SKM-1 treated with dmso at 0.1 percent for 144 hours (cell line): ENCODE data around the gene GALNT10.

Experiments
- DNase-seq: peaks from one replicate; lab custom pipeline; 2025; ENCODE audit not compliant: unreplicated experiment; lab: John Stamatoyannopoulos, UW

GALNT10 gene

GRCh38 chr5:154372661-154373060, 182.1 kb downstream of the GALNT10 start:
- DNase-seq: no peak

- no peak for DNase-seq
Measured at GRCh38 chr5:154373326-154373725, 182.8 kb downstream of the GALNT10 start.

- no peak for DNase-seq
Measured at GRCh38 chr5:154373729-154374179, 183.2 kb downstream of the GALNT10 start.

- DNase-seq: no peak
Measured at GRCh38 chr5:154374264-154374663, 183.7 kb downstream of the GALNT10 start.

DNA sequence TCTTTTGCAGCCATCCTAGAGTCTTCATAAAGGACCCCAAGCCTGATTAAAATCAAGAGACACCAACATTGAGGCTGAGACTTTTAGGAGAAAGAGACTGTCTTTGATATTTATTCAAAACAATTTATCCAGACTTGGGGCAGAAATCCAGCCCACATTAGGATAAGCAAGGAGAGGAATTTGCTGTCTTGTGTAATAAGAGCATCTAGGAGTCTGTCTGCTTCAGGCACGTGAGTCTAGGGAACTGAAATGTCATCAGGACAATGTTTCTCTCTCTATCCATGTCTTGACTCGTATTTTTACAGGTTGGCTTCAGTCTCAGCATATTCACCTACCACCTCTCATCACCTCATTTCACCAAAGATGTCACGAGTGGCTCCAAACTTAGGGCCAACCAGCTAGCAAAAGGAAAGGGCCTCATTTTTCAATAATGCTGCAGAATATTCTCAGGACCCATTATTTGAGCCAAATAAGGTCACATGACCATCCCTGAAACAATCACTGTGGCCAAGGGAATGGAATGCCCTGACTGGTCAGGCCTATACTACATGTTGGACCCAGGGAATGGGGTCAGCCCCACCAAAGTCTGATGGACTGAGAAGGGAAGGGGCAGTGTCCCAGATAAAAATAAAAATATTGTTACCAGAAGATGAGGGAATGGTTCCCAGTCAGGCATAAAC, 184.9 kb downstream of the GALNT10 start:
- no peak for DNase-seq

- DNase-seq: no peak
Measured at GRCh38 chr5:154376481-154376880, 185.9 kb downstream of the GALNT10 start.

DNA sequence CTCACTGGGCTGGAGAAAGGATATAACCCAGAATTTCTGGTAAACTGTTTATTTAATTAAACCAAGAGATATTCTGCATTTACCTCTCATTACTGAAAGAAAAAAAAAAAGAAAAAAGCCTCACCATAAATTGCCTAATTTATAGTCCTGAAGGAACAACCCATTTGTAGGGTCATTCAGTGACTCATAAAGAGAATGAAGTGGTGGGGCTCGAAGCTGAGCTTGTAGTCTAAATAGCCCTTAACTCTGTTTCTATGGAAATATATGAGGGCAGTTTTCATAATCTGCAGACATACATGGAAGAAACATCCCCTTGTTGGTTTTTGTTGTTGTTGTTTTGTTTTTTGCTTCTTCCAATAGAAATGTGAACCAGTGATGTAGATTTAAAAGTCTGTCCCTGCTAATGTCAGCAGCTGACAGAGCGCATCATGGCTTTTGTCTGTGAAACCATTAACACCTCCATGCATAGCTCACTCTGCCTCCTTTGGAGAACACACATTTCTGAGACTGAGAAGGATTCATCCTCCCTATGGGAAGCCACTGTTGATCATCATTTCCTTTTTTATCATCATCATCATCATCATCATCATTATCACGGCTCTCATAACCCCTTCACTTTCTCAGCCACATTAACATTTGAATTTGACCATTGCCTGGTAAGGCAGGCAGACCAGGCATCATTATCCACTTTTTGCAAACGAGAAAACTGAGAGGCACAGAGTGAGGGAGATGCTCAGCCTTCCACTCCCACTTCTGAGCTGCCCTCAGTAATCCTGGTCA, 187.4 kb downstream of the GALNT10 start:
- no peak for DNase-seq

DNA sequence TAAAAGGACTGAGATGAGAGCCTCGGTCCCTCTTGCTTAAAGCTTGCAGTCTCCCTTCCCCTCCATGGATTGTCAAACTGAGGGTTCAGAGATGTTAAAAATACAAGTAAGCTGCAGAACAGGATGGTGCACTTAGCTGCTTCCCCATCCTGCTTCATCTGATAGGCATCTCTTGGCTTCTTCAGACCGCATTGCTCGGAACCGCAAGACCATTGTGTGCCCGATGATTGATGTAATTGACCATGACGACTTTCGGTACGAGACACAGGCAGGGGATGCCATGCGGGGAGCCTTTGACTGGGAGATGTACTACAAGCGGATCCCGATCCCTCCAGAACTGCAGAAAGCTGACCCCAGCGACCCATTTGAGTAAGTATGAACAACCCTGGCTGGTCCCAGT, 189.7 kb downstream of the GALNT10 start:
- DNase-seq: no peak

- DNase-seq: no peak
Measured at GRCh38 chr5:154384480-154385235, 194.1 kb downstream of the GALNT10 start.

DNA sequence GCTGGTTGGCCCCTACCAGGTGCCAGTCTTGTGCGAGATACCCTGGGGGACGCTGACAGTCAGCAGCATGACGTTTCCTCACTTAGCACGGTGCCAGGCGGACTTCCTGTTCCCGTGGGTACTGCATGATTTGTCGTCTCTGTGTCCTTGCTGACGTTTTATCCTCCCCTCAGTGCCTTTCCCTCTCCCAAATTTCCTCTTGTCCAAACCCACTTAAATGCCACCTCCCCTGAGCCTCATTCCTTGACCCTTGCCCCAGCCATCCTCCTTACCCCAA, 194.6 kb downstream of the GALNT10 start:
- no peak for DNase-seq

- no peak for DNase-seq
Measured at GRCh38 chr5:154386952-154387629, 196.6 kb downstream of the GALNT10 start.

DNA sequence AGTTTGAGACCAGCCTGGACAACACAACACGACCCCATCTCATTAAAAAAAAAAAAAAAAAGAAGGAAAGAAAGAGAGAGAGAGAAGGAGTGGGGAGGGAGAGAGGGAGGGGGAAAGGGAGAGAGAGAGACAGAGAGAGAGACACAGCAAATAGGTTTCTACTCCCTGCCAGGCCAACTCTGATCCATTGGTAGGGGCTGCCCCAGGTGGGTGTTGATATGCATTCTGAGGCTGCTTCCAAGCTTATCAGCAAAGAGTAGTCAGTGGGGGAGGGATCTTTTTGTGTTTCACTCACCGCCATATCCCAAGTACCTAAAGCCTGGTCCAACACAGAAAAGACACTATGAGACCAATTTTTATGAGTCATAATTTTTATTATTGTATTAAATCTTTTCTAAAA, 198.3 kb downstream of the GALNT10 start:
- no peak for DNase-seq

- no peak for DNase-seq
Measured at GRCh38 chr5:154390096-154390495, 199.6 kb downstream of the GALNT10 start.

DNA sequence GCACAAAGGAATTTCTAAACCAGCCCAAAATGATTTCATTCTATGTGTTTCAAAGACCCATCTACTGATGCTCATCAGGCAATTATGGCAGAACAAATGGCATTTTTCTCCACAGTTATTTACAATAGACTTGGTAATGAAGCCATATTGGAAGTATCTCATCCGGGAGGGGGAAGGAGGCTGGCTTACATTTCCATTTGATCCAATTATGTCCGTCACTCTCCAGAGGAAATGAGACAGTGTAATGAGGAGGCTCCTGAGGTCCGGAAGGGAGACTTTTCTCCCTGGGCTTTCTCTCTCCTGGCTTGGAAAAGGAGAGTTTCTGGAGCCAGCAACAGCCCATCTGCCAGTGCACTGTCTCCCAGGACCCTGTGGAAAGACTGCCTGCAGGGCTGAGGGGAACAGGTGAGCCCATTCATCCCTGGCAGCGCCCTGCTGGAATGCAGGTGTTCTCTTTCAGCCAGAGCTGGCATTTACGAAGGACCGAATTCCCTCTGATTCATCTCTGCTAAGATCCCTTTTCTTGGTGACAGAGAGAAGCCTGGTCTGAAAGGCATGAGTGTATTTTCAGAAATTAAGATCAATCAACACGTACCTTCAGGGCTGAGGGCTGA, 200.3 kb downstream of the GALNT10 start:
- no peak for DNase-seq

GRCh38 chr5:154391788-154392187, 201.3 kb downstream of the GALNT10 start:
- DNase-seq: no peak

DNA sequence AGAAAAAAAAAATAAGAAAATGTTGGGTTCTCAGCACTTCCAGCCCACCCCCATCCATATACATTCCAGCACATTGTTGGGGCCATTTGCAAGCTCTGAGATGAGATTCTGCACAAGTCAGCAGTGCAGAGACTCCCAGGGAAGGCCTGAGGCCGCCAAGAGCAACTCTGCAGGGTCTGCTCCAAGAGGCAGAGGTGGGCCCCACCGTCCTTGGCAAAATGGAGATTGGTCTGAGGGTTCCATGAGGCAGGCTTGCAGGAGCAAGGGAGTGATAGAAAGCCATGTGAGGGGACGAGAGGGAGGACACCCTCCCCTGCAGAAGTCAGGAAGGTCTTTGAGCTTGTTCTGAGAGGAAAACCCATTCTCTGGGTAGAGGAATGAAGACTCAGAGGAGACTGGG, 203.3 kb downstream of the GALNT10 start:
- no peak for DNase-seq

DNA sequence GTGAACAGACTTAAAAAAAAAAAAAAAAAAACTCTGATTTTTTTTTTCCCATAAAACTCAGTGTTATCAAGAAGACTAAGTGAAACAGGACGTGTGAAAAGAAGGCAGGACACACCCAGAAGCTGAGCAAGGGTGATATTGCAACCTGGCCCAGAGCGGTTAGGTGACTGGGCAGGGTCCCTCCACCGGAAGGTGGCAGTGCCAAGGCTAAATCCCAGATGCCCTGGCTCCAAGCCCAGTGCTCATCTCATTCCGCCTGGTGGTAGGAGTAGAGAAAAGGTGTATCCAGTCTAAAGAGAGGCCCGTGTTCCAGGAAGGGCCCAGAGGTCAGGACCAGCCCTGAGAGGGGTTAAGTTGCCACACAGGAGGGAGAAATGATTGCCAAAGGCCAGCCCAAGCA, 203.8 kb downstream of the GALNT10 start:
- no peak for DNase-seq

DNA sequence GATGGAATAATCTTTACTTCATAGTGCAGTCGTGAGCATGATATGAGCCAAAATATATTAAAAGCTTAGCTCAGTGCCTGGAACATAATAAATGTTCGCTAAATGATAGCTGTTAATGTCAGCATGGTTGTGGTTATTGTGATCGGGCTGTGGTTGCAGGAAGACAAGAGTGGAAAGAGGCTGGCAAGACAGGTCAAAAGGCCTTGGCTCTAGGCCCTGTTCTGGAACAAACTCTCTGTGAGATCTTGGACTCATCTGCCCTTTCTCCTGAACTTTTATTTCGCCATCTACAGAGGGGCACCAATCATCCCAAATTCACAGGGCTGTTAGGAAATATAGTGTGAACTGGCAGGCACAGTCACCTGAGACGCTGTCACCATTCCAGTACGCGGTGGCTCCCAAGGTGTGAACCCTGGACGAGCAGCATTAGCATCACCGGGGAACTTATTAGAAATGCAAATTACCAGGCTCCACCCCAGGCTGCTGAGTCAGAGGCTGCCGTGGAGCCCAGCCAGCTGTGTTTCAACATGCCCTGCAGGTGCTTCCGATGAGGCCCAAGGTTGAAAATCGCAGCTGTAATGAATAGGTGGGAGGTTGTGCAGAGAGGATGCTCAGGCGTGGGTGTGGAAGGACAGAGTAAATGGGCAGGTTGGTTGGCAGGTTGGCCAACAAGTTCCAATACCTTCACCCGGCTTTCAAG, 205.0 kb downstream of the GALNT10 start:
- no peak for DNase-seq

DNA sequence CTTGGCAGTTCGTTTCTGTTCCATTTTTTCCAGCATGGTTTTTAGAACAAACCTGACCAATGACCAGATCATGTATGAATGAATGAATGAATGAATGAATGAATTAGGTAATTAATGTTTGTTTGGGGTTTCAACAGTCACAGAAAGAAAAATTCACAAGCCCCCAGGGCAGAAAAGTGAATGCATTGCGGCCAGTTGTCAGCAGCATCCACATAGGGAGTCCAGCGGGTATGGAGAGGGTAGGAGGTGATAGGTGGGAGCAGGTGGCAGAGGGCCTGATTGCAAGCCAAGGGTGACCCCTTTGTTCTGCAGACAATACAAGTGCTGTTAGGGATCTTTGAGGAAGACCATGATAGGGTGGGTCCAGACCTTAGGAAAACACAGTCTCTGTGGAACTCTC, 205.6 kb downstream of the GALNT10 start:
- no peak for DNase-seq

DNA sequence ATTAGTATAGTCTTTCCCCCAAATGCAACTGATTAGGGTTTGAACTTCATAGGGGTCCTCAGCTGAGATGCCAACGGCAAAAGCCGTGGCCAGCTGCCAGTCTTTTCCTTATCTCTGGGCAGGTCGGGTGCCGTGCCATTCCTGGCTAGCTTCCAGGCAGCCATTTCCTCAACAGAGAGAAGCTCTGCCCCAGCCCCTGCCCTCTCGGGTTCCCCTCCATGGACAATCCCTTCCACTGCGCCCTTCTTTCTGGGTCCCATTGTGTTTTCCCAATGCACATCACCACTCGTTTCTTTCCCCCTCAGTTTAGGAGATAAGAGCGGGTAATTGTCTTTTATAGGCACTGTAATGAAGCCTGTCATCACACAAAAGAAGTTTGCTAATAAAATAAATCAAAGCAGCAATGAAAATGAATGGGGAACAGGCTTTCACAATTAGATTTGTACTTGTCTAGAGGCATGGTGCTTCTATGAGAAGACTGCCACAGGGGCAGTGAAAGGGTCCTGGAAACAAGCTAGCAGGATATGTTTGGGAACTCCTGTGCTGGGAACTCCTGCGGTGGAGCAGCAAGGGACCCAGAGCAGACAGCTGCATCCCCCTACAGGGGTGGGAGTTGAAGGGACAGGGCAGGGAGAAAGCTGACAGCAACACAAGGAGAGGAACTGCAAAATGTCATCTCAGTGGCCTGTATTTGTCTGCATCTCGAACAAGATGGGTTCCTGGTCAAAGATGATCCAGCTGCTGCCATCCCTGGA, 207.3 kb downstream of the GALNT10 start:
- DNase-seq: no peak
